KOPT-K1 (cell line): ENCODE data around the gene SLC35F3.
"Not testable (repeated sequence)": the region's sequence is repeated elsewhere in the genome, so short reads cannot be mapped to it uniquely, and the experiment has no call there.

Experiments used
- H3K27ac ChIP-seq: fragments of 200-600 bp; sonication (generic); 2 replicates; pipeline ENCODE4 v1.5.1; 2016; ENCODE audit warnings: antibody characterized with exemption, mild to moderate bottlenecking, low read depth, low read length; ENCODE audit not compliant: poor library complexity, severe bottlenecking
- H3K36me3 ChIP-seq: fragments of 200-600 bp; sonication (generic); 2 replicates; pipeline ENCODE4 v1.5.1; 2017; ENCODE audit warnings: antibody characterized with exemption, mild to moderate bottlenecking, low read length, moderate library complexity; ENCODE audit not compliant: insufficient read depth
- H3K9me3 ChIP-seq: fragments of 200-600 bp; sonication (generic); 2 replicates; pipeline ENCODE4 v1.5.1; 2017; ENCODE audit warnings: antibody characterized with exemption, low read length, mild to moderate bottlenecking; ENCODE audit not compliant: insufficient read depth, poor library complexity, severe bottlenecking

The SLC35F3 gene

DNA sequence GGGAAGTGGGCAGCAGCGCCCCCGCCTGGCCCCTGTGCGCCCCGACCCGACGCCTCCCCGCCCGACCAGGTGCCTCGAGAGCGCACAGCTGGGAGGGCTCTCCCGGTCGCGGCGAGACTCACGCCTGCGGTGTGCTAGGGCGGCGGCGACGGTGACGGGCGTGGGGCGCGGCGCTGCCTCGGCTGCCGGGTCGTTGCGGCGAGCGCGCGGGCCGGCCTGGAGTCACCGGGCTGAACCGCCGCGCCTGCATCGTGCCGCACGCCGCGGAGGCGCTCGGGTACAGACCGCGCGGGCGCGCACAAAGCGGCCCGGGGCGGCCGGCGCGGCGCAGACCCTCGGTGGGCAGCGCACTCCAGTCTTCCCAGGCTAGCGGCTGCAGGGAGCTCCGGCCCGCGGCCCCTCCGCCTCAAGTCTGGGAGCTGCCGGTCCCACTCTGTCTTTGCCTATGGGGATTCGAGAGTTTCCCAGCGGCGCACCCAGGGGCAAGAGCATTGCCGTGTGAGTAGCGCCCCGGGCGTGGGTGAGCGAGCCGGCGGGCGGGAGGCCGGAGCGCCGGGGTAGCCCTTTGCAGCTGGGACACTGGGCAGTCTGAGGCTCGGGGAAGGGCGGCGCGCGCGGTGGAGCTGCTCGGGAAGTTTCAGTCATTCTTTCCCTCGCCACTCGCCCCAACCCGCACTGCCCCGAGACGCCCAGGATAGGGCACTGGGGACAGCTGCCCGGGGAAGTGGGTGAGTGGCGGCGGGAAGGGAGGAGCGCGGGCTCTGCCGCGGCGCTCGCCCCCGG, at the start of gene SLC35F3:
Gene SLC35F3 (plus strand): TSS at position 44 of the 783 bp plus-strand sequence.
- H3K27ac ChIP-seq = no peak within 1 kb of the TSS
- no peaks in the 10 kb centered on the region for H3K36me3 ChIP-seq
- H3K9me3 ChIP-seq = peaks cover 9% of the 10 kb centered on the region

GRCh38 chr1:233859446-233859845, 45.0 kb upstream of the SLC35F3 start:
- Histone ChIP-seq H3K36me3 (no peaks in the 10 kb centered on the region), H3K27ac (no peak overlapping the region), H3K9me3 (peaks cover 3% of the 10 kb centered on the region)

- Histone ChIP-seq H3K36me3 (no peaks in the 10 kb centered on the region), H3K27ac (no peak overlapping the region), H3K9me3 (peaks cover 28% of the 10 kb centered on the region)
These were observed 40.5 kb upstream of the SLC35F3 start for GRCh38 chr1:233863901-233864545.

DNA sequence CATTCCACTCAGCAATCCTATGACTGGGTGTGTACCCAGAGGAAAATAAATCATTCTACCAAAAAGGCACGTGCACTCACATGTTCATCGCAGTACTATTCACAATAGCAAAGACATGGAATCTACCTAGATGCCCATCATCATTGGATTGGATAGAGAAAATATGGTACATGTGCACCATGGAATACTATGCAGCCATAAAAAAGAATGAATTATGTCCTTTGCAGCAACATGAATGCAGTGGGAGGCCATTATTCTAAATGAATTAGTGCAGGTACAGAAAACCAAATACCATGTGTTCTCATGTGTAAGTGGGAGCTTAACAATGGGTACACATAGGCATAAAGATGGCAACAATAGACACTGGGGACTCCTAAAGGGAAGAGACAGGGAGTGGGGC, 39.9 kb upstream of the SLC35F3 start:
- no peaks in the 10 kb centered on the region for H3K36me3 ChIP-seq
- no peak overlapping the region for H3K27ac ChIP-seq
- H3K9me3 ChIP-seq = peaks cover 29% of the 10 kb centered on the region

DNA sequence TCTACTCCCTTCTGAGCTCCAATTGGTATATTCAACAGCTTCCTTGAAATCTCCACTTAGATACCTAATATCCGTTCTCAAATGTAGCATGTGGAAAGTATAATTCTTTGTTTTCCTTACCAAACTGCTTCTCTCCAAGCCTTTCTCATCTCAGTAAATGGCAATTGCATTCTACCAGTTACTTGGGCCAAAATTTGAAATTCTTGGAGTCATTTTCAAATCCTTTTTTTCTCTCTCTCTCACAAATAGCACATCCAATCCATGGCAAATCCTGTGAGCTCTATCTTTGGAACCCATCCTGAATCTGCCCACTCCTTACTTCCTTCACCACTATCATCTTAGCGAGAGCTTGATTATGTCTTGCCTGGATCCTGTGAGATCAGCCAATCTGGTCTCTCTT, 39.3 kb upstream of the SLC35F3 start:
- Histone ChIP-seq H3K9me3 (peaks cover 29% of the 10 kb centered on the region), H3K36me3 (no peaks in the 10 kb centered on the region), H3K27ac (no peak overlapping the region)

GRCh38 chr1:233865902-233866301, 38.6 kb upstream of the SLC35F3 start:
- Histone ChIP-seq H3K27ac (no peak overlapping the region), H3K36me3 (no peaks in the 10 kb centered on the region), H3K9me3 (peaks cover 29% of the 10 kb centered on the region)

- H3K27ac ChIP-seq = no peak overlapping the region
- no peaks in the 10 kb centered on the region for H3K36me3 ChIP-seq
- peaks cover 29% of the 10 kb centered on the region for H3K9me3 ChIP-seq
These were observed 37.4 kb upstream of the SLC35F3 start for GRCh38 chr1:233867028-233867427.

DNA sequence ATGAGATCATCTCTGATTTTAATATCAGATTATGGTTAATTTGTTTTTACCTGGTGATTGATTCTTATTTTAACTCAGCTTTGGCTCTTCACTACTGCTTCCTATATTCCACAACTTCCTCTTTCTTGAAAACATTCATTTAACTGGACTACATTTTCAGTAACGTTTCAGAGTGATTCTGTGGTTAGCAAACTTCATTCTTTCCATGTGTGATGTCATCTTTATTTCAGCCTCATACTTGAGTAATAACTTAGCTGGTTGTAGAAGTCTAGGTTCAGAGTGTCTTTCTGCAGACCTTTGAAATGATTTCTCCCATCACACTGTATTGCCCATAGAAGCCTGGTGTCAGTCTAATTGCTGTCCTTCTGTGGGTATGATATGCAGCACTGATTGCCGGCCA, 36.0 kb upstream of the SLC35F3 start:
- no peaks in the 10 kb centered on the region for H3K36me3 ChIP-seq
- H3K9me3 ChIP-seq = peaks cover 29% of the 10 kb centered on the region
- no peak overlapping the region for H3K27ac ChIP-seq

DNA sequence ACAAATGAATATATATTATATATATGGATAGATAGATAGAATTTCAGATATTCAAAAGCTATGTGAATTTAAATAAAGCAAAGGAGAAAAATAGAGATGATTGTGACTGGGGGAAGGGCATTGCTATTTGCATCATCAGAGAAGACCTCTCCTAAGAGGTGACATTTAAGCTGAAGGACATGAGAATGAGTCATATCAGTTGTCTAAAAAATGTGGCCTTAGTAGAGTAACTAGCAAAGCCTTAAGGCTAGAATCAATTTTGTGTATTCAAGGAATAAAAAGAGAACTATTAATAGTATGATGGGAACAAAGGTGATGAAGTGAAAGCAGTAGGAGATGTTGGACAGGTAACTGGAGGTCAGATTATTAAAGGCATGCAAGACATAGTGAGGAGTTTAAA, 34.8 kb upstream of the SLC35F3 start:
- H3K27ac ChIP-seq = no peak overlapping the region
- H3K9me3 ChIP-seq = peaks cover 24% of the 10 kb centered on the region
- H3K36me3 ChIP-seq = no peaks in the 10 kb centered on the region

DNA sequence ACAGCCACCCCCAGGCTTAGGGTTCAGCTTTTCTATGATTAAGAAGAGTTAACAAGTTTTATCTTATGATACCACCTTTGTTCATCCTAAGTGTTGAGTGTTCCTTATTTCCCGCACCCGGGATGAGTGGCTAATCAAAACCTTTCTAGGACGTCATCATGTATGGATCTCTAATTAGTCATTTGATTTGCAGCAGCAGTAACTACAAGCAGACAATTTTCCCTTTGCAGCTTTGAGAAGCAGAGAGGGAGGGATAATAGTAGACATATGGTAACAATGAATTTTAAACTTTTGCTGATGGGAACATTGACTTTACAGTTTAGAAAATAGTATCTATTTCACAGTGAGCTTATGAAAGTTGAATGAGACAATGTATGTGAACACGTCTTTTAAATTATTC, 30.8 kb upstream of the SLC35F3 start:
- H3K36me3 ChIP-seq = no peaks in the 10 kb centered on the region
- H3K27ac ChIP-seq = no peak overlapping the region
- H3K9me3 ChIP-seq = peaks cover 4% of the 10 kb centered on the region

DNA sequence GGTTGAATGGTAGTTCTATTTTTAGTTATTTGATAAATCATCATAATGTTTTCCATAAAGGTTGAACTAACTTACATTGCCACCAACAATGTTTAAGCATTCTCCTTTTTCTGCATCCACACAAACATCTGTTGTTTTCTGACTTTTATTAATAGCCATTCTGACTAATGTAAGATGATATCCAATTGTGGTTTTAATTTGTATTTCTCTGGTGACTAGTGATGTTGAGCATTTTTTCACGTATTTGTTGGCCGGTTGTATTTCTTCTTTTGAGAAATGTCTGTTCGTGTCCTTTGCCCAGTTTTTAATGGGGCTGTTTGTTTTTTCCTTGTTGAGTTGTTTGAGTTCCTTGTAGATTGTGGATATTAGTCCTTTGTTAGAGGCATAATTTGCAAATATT, 24.6 kb upstream of the SLC35F3 start:
- Histone ChIP-seq H3K27ac (no peak overlapping the region), H3K9me3 (no peaks in the 10 kb centered on the region), H3K36me3 (no peaks in the 10 kb centered on the region)

- H3K9me3 ChIP-seq = peaks cover under 1% of the 10 kb centered on the region
- H3K36me3 ChIP-seq = no peaks in the 10 kb centered on the region
- no peak overlapping the region for H3K27ac ChIP-seq
These were observed 20.8 kb upstream of the SLC35F3 start for GRCh38 chr1:233883671-233884070.

DNA sequence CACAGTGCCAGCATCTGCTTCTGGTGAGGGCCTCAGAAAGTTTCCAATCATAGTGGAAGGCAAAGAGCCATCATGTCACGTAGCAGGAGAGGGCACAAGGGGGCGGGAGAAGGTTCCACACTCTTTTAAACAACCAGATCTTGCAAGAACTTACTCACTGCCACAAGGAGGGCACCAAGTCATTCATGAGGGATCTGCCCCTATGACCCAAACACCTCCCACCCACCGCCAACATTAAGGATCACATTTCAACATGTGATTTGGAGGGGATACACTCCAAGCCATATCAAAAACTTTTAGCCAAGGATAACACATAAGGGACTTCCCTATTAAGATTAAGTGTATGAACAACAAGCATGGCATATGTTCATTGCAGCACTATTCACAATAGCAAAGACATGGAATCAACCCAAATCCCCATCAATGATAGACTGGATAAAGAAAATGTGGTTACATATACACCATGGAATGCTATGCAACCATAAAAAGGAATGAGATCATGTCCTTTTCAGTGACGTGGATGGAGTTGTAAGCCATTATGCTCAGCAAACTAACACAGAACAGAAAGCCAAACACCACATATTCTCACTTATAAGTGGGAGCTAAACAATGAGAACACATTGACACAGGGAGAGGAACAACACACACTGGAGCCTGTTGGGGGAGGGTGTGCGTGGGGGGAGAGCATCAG, 19.9 kb upstream of the SLC35F3 start:
- no peaks in the 10 kb centered on the region for H3K36me3 ChIP-seq
- H3K27ac ChIP-seq = no peak overlapping the region
- peaks cover 10% of the 10 kb centered on the region for H3K9me3 ChIP-seq

DNA sequence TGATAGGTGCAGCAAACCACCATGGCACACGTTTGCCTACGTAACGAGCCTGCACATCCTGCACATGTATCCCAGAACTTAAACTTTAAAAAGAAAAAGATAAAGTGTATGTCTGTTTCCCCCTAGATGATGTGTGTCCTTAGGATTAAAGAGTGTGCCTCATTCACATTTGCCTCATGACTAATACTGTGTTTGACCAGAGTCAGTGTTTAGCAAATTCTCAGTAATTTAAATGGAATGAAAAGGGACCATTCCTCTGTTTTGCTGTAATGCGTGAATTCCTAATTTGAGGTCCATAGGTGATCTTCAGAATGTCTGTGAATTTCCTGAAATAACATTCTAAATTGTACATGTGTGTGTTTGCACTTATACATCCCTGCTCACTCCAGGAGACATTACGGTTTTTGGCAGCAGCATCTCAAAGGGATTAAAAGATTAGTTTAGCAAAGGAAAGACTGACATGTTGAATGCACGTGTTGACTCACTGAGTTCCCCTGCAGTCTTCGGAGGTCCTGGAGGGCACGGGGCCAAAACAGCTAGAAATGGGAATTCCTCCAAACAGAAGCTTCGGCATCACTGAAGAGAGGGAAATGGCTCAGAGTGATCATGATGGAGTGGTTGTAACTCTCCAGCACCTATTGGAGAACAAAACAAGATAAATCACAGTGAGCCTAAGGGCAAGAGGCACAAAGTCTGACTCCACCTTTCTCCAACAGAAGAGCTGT, 19.1 kb upstream of the SLC35F3 start:
- H3K36me3 ChIP-seq = no peaks in the 10 kb centered on the region
- H3K27ac ChIP-seq = no peak overlapping the region
- peaks cover 15% of the 10 kb centered on the region for H3K9me3 ChIP-seq

DNA sequence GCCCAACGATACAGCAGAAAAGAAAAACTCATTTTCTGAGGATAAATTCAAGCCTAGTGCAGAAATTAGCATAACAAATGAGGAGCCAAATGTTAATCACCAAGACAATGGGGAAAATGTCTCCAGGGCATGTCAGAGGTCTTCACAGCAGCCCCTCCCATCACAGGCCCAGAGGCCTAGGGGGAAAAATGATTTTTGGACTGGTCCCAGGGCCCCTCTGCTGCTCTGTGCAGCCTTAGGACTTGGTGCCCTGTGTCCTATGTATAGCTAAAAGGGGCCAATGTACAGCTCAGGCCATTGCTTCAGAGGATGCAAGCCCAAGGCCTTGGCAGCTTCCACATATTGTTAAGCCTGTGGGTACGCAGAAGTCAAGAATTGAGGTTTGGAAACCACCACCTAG, 13.3 kb upstream of the SLC35F3 start:
- H3K9me3 ChIP-seq = peaks cover 20% of the 10 kb centered on the region
- not testable (repeated sequence) for H3K36me3 ChIP-seq, H3K27ac ChIP-seq
